H9 (cell line): ENCODE measurements around the gene MPST. TPM values are rescaled to one million over a fixed set of nuclear protein-coding genes. Genes with fewer than 3 reads are reported as not detected.

ENCODE experiments used
- DNase-seq: peaks from one replicate; pipeline ENCODE4 v3.0.0-alpha.2; 2017
- H2AFZ ChIP-seq: one replicate; pipeline ENCODE4 v1.6.1; 2013; ENCODE audit warnings: mild to moderate bottlenecking, low read length, control low read depth, moderate library complexity
- H2AK5ac ChIP-seq: 2 replicates; pipeline ENCODE4 v1.6.1; 2013; ENCODE audit warnings: low read length, control low read depth, mixed read lengths; ENCODE audit not compliant: insufficient read length
- H2BK120ac ChIP-seq: one replicate; pipeline ENCODE4 v1.6.1; 2013; ENCODE audit warnings: low read depth, mild to moderate bottlenecking, low read length, control low read depth, inconsistent platforms; ENCODE audit not compliant: poor library complexity, severe bottlenecking
- H2BK12ac ChIP-seq: 2 replicates; pipeline ENCODE4 v1.6.1; 2013; ENCODE audit warnings: low read length, control low read depth, mixed read lengths, low read depth; ENCODE audit not compliant: insufficient read length
- H2BK15ac ChIP-seq: 2 replicates; pipeline ENCODE4 v1.6.1; 2013; ENCODE audit warnings: low read depth, low read length, control low read depth
- H2BK20ac ChIP-seq: one replicate; pipeline ENCODE4 v1.6.1; 2013; ENCODE audit warnings: low read depth, mild to moderate bottlenecking, low read length, control low read depth, inconsistent platforms; ENCODE audit not compliant: poor library complexity, severe bottlenecking
- H2BK5ac ChIP-seq: 2 replicates; pipeline ENCODE4 v1.6.1; 2013; ENCODE audit warnings: low read length, control low read depth, mixed read lengths; ENCODE audit not compliant: insufficient read length
- H3K14ac ChIP-seq: 2 replicates; pipeline ENCODE4 v1.6.1; 2013; ENCODE audit warnings: low read length, control low read depth; ENCODE audit not compliant: insufficient read depth
- H3K18ac ChIP-seq: 2 replicates; pipeline ENCODE4 v1.6.1; 2013; ENCODE audit warnings: low read depth, mild to moderate bottlenecking, mixed read lengths, low read length, control low read depth; ENCODE audit not compliant: insufficient read length
- H3K23ac ChIP-seq: 2 replicates; pipeline ENCODE4 v1.6.1; 2013; ENCODE audit warnings: low read length, control low read depth, mixed read lengths, low read depth; ENCODE audit not compliant: insufficient read length
- H3K23me2 ChIP-seq: 2 replicates; pipeline ENCODE4 v1.6.1; 2013; ENCODE audit warnings: low read depth, mild to moderate bottlenecking, mixed read lengths, low read length, control low read depth; ENCODE audit not compliant: insufficient read length, poor library complexity, severe bottlenecking
- H3K27ac ChIP-seq: 2 replicates; pipeline ENCODE4 v1.5.1; 2013; ENCODE audit warnings: low read length, control low read depth, mixed read lengths, low read depth; ENCODE audit not compliant: insufficient read length
- H3K27me3 ChIP-seq: 2 replicates; pipeline ENCODE4 v1.6.1; 2013; ENCODE audit warnings: low read length, control low read depth, inconsistent platforms; ENCODE audit not compliant: insufficient read depth
- H3K4ac ChIP-seq: 2 replicates; pipeline ENCODE4 v1.6.1; 2013; ENCODE audit warnings: low read depth, mild to moderate bottlenecking, control low read depth, inconsistent platforms, low read length, moderate library complexity
- H3K4me1 ChIP-seq: 2 replicates; pipeline ENCODE4 v1.6.1; 2013; ENCODE audit warnings: low read length, control low read depth, inconsistent platforms; ENCODE audit not compliant: insufficient read depth
- H3K4me2 ChIP-seq: 2 replicates; pipeline ENCODE4 v1.6.1; 2013; ENCODE audit warnings: low read length, control low read depth, mixed read lengths; ENCODE audit not compliant: insufficient read length, insufficient read depth
- H3K56ac ChIP-seq: 2 replicates; pipeline ENCODE4 v1.6.1; 2013; ENCODE audit warnings: low read depth, mild to moderate bottlenecking, mixed read lengths, low read length, control low read depth; ENCODE audit not compliant: insufficient read length
- H3K79me1 ChIP-seq: 2 replicates; pipeline ENCODE4 v1.6.1; 2013; ENCODE audit warnings: low read depth, mild to moderate bottlenecking, moderate library complexity, low read length, control low read depth, inconsistent platforms; ENCODE audit not compliant: insufficient read depth, poor library complexity, severe bottlenecking
- H3K79me2 ChIP-seq: 2 replicates; pipeline ENCODE4 v1.6.1; 2013; ENCODE audit warnings: low read length, control low read depth, inconsistent platforms; ENCODE audit not compliant: insufficient read depth
- H3K9ac ChIP-seq: 2 replicates; pipeline ENCODE4 v1.6.1; 2013; ENCODE audit warnings: low read length, control low read depth, mixed read lengths; ENCODE audit not compliant: insufficient read length; ENCODE audit errors: extremely low read depth
- H3K9me3 ChIP-seq: one replicate; pipeline ENCODE4 v1.6.1; 2013; ENCODE audit warnings: low read depth, low read length, inconsistent platforms; ENCODE audit not compliant: control insufficient read depth
- H3T11ph ChIP-seq: one replicate; pipeline ENCODE4 v1.6.1; 2013; ENCODE audit warnings: mild to moderate bottlenecking, low read length, control low read depth, inconsistent platforms
- H4K20me1 ChIP-seq: one replicate; pipeline ENCODE4 v1.6.1; 2013; ENCODE audit not compliant: control insufficient read depth, insufficient read length, insufficient read depth
- H4K5ac ChIP-seq: 2 replicates; pipeline ENCODE4 v1.6.1; 2013; ENCODE audit warnings: low read depth, mild to moderate bottlenecking, mixed read lengths, low read length, control low read depth; ENCODE audit not compliant: insufficient read length
- H4K8ac ChIP-seq: replicated peaks from 2 replicates; pipeline ENCODE4 v1.6.1; 2013; ENCODE audit warnings: low read length, control low read depth, mixed read lengths, low read depth; ENCODE audit not compliant: insufficient read length
- H4K91ac ChIP-seq: 2 replicates; pipeline ENCODE4 v1.6.1; 2013; ENCODE audit warnings: low read depth, mild to moderate bottlenecking, moderate library complexity, mixed read lengths, low read length, control low read depth; ENCODE audit not compliant: insufficient read length
- H3K27ac Mint-ChIP-seq, 3 experiments: 2 replicates in 2 of 3; 3 replicates in 1 of 3; pipeline ENCODE4 v1.8.0; 2020 to 2021; ENCODE audit warnings: mixed read lengths in 3 of 3, mild to moderate bottlenecking in 1 of 3, moderate library complexity in 1 of 3
- H3K27me3 Mint-ChIP-seq: 2 replicates; pipeline ENCODE4 v1.8.0; 2021; ENCODE audit warnings: low read depth, mild to moderate bottlenecking, moderate library complexity, mixed read lengths
- H3K36me3 Mint-ChIP-seq, 3 experiments: 2 replicates in 2 of 3; 3 replicates in 1 of 3; pipeline ENCODE4 v1.8.0; 2020 to 2021; ENCODE audit warnings: low read depth in 3 of 3, mixed read lengths in 3 of 3; ENCODE audit not compliant: insufficient read depth in 1 of 3
- H3K4me1 Mint-ChIP-seq, 2 experiments: 2 replicates each; pipeline ENCODE4 v1.8.0; 2020; ENCODE audit warnings: mixed read lengths in 2 of 2
- H3K4me3 Mint-ChIP-seq, 2 experiments: 2 replicates in 1 of 2; 3 replicates in 1 of 2; pipeline ENCODE4 v1.8.0; 2020 to 2021; ENCODE audit warnings: mild to moderate bottlenecking in 2 of 2, mixed read lengths in 2 of 2, moderate library complexity in 1 of 2
- H3K9me3 Mint-ChIP-seq, 2 experiments: 2 replicates in 1 of 2; 3 replicates in 1 of 2; pipeline ENCODE4 v1.8.0; 2020; ENCODE audit warnings: mild to moderate bottlenecking in 2 of 2, mixed read lengths in 2 of 2, moderate library complexity in 1 of 2
- WGBS: extraction: QIAGEN DNeasy Blood & Tissue Kit; methylation state at CpG from one replicate; pipeline ENCODE4 v1.1.7; 2013; ENCODE audit warnings: missing lambda C conversion rate, low lambda C conversion rate, mixed read lengths; ENCODE audit not compliant: insufficient read length; ENCODE audit errors: extremely low coverage; 5-methylcytosine and 5-hydroxymethylcytosine counted together
- total RNA-seq: library from RNA; stranded (reverse); gene quantifications from 2 replicates; pipeline ENCODE4 v1.2.1, GENCODE V29; 2021
- TF ChIP-seq, protein P1 (sequence below): fragments of 200-600 bp; sonication (generic); conservative IDR thresholded peaks from 3 replicates; pipeline ENCODE4 v1.8.0; 2021; ENCODE audit warnings: antibody characterized with exemption, mild to moderate bottlenecking

Gene MPST
- total RNA-seq, 1 experiment from 2014 or later: 70.5 TPM

- H3K4me3 Mint-ChIP-seq: no peak overlapping the region
- H2BK5ac ChIP-seq: no peak overlapping the region
- H3K79me1 ChIP-seq: no peaks in the 10 kb centered on the region
- no peak overlapping the region for H3K23ac ChIP-seq
- no peak overlapping the region for H4K5ac ChIP-seq
- no CpG with 5 or more reads among the region's 9 CpGs for WGBS
- no peak overlapping the region for H3T11ph ChIP-seq
- H2BK12ac ChIP-seq: no peak overlapping the region
- TF ChIP-seq, protein P1, sequence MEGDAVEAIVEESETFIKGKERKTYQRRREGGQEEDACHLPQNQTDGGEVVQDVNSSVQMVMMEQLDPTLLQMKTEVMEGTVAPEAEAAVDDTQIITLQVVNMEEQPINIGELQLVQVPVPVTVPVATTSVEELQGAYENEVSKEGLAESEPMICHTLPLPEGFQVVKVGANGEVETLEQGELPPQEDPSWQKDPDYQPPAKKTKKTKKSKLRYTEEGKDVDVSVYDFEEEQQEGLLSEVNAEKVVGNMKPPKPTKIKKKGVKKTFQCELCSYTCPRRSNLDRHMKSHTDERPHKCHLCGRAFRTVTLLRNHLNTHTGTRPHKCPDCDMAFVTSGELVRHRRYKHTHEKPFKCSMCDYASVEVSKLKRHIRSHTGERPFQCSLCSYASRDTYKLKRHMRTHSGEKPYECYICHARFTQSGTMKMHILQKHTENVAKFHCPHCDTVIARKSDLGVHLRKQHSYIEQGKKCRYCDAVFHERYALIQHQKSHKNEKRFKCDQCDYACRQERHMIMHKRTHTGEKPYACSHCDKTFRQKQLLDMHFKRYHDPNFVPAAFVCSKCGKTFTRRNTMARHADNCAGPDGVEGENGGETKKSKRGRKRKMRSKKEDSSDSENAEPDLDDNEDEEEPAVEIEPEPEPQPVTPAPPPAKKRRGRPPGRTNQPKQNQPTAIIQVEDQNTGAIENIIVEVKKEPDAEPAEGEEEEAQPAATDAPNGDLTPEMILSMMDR: no peak
- H3K27me3 ChIP-seq: no peaks in the 10 kb centered on the region
- H2AK5ac ChIP-seq: no peak overlapping the region
- DNase-seq: no peak
- H3K36me3 Mint-ChIP-seq: peaks cover 10 to 34% (median 29%) of the 10 kb centered on the region in 3 experiments
- H3K27me3 Mint-ChIP-seq: peaks cover 15% of the 10 kb centered on the region
- H3K27ac Mint-ChIP-seq: no peak overlapping the region
- no peaks in the 10 kb centered on the region for H4K20me1 ChIP-seq
- H2BK20ac ChIP-seq: no peak overlapping the region
- no peaks in the 10 kb centered on the region for H3K23me2 ChIP-seq
- H2BK15ac ChIP-seq: no peak overlapping the region
- no peak overlapping the region for H2AFZ ChIP-seq
- no peaks in the 10 kb centered on the region for H3K9me3 ChIP-seq
- no peaks in the 10 kb centered on the region for H3K79me2 ChIP-seq
- H4K91ac ChIP-seq: no peak overlapping the region
- no peak overlapping the region for H4K8ac ChIP-seq
- H3K18ac ChIP-seq: no peak overlapping the region
- no peak overlapping the region for H3K56ac ChIP-seq
- H3K4me1 Mint-ChIP-seq: peaks cover 9 to 25% of the 10 kb centered on the region in 2 experiments
- no peak overlapping the region for H3K9ac ChIP-seq
- H2BK120ac ChIP-seq: no peak overlapping the region
- no peak overlapping the region for H3K4ac ChIP-seq
- H3K9me3 Mint-ChIP-seq: no peaks in the 10 kb centered on the region; a peak in 1 of 5 replicates
- no peak overlapping the region for H3K27ac ChIP-seq
- H3K14ac ChIP-seq: no peak overlapping the region
- no peaks in the 10 kb centered on the region; the same call in 1 of the 2 replicates for H3K4me1 ChIP-seq
- no peak overlapping the region for H3K4me2 ChIP-seq
Measured at GRCh38 chr22:37059876-37060449, 40.4 kb downstream of the MPST start.
